GM19043 (cell line): ENCODE measurements around the gene RFTN1.
A peak's percentile ranks its signal among the peaks of the same experiment; 100 is the strongest.
"Not testable (repeated sequence)": the region's sequence is repeated elsewhere in the genome, so short reads cannot be mapped to it uniquely, and the experiment has no call there.

Experiments used
- ATAC-seq: cut with Tn5 transposase; IDR thresholded peaks from one replicate; pipeline ENCODE4 v1.9.1; 2021; ENCODE audit warnings: low read depth; ENCODE audit not compliant: unreplicated experiment

The RFTN1 gene

DNA sequence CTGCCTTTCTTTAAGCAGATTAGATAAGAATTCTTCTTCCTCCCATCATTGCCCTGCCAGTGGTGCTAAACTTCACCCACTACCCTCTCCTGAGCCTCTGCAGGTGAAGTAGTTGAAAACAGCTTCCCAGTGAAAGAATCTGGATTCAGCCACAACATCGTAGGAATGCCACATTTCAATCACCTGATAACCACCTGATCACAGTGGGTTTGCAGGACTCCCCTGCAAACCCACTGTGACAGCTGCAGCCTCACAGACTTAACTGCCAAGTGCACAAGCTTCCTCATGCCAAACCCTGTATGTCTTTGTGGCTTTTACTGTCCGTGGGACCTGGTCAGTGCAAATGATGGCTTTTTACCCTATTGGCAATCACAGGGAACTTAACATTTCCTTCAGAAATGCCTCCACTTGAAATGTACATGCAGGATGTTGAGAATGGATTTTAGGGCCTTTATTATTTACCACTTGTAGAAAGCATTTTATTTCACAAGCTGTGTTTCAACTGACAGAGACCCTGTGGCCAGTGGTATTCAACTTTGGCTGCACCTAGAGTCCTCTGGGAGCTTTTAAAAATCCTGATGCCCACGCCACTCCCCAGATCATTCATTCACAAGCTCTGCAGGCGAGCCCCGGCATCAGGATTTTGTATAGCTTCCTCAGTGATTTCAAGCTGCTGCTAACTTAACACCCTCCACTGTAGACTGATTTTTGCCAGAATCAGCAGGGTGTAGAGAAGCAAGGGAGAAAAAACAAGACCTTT, 199.4 kb downstream of the RFTN1 start:
- ATAC-seq: no peak

DNA sequence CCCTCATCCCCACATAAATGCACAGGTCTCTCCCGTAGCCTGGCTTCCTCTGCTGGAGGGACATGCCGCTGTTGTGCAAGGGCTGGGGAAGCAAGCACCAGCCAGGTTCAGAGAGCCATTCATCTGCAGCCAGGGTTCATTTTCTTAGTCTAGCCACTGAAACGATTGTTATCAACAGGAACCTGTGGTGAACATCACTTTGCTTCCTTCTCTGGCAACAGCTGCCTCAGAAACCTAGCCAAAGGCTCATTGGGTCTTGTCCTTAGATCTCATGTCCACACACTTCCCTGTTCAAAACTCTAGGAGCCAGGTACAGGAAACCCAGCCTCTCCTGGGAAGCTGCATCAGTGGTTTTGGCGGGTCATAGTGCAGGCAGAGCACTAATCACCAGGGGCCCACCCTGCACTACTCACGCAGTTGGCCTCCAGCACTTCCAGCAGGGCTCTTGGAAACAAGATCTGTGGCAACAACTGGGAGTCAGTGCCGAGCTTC, 201.5 kb downstream of the RFTN1 start:
- peak; percentile 61 for ATAC-seq

DNA sequence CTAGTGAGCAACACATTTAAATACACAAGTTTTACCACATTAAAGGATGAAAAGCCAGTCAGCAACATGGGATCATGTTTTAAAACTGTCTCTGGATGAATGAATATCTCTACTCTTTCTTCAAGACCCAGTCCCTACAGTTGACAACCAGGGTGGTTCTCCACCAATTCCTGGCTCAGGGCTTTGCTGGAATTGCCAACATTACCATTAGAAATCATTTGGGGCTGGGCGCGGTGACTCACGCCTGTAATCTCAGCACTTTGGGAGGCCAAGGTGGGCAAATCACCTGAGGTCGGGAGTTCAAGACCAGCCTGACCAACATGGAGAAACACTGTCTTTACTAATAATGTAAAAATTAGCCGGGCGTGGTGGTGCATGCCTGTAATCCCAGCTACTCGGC, 203.0 kb downstream of the RFTN1 start:
- not testable (repeated sequence) for ATAC-seq

DNA sequence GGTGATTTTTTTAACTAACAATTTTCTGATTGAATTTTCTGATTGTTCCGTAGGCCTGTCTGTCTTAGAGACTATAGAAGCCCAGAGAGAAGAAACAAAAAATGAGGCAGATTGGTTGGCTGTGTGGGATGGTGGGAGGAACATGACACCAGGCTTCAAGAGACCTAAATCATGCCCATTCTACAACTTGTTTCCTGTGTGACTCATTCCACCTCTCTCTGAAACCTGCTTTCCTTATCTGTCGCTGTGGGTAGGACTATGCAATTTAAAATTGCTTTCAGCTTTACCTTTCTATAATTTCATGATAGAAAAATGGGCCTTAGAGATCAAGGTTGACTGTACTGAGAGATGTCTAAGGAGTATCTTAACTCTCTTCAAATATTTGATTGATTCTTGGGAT, 203.9 kb downstream of the RFTN1 start:
- peak; percentile 76 for ATAC-seq

DNA sequence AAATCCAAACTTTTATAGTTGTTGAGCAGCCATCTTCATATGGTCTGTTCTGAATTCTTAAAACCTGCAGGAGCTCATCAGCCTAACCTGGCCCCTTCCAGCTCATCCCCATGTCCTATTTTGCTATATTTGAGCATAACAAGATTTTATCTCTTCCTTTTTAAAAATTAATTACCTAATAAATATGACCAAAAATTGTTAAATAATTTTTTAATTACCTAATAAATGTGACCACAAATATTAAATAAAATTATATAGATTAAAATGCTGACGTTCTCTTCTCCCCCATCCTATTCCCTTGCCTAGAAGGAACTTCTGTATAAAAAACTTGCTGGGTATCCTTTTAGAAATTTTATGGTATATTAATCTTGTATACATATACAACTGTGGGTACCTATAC, 204.8 kb downstream of the RFTN1 start:
- ATAC-seq: no peak

DNA sequence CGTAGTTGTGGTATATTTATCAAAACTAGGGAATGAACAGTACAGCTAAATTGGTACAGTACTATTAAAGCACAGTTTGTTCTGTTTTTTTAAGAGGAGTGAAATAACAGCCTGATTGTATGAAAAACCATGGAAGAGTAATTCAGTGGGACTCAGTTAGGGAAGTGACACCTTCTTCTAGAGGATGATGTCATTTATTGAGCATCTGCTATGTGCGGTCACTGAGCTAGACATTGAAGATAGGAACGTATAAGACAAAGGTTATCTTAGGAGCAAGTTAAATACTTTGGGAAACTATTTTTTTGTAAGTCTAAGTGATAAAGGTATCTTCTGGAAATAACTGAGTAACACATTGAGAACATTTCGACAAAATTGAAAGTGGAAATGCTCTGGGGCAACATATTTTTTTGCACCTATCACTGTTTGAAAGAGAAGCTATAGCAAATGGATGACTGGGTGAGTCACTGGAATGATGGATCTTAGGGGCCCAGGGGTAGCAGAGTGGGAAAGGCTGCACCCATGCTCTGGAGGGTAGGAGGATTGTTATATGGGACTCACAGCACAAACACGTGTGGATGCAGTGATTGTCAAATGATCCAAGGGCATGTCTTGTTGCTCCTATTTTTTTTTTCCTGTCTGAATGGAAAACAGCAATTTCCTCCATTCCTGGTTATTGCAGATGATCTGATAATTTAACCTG, 205.5 kb downstream of the RFTN1 start:
- ATAC-seq: no peak

DNA sequence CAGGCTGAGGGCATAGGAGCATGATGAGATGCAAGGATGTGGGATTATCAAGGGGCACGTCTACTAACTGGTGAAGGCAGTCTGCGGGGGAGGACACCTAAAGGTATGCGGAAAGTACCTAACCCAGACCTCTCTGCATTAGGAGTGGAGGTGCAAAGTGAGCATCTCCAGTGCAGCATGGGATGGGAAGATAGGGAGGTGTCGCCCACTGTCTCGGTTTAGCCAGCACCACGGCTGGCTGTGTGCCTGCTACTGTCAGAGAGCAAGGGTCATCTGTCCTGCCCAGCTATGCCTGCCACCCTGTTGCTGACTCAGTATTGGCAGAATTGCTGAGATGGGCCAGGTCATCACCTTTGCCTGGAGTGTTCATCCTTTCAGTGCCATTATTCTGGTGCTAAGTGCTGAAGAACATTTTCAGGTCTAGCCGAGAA, 208.4 kb downstream of the RFTN1 start:
- no peak for ATAC-seq

DNA sequence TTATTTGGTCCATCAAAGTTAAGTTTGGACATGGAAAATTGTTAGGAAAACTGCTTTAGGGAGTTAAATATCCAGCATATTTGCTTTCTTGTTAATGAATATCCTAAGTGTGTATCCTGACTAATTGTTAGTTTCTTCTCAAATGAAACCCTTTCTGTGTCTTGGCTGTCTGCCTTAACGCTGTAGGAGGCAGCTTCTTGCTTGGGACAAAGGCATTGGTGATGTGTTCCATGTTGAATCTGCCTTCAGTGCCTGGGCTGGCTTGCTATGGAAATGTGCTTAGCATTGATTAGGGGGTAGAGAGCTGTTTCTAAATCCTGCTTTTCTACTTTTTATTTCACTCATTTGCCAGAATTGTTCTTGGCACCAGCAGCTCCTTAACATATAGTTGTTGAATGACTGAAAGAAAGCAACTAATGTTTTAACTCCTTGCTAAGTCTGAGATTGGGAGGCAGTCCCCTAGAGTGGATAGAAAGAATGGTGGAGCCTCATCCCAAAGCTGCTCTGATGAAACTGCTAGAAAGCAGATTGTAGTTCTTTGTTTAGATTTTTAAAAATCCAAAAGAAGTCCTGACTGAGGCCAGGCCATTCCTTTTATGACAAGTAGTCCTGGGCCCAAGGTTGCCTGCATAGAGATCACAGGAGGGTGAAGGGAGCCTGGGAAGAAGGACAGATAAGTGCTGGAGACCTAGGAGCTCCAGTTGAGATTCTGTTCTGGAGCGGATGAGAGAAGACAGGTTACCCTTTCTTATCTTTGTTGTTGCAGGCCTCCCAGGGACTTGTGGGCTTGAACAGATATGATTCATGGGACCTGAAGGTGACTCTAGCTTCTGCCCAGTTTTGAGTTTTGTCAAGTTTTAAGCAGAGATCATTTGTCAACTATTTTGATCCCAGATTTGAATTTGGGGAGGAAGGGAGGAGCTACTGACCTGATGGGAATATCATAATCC, 209.2 kb downstream of the RFTN1 start:
- no peak for ATAC-seq

DNA sequence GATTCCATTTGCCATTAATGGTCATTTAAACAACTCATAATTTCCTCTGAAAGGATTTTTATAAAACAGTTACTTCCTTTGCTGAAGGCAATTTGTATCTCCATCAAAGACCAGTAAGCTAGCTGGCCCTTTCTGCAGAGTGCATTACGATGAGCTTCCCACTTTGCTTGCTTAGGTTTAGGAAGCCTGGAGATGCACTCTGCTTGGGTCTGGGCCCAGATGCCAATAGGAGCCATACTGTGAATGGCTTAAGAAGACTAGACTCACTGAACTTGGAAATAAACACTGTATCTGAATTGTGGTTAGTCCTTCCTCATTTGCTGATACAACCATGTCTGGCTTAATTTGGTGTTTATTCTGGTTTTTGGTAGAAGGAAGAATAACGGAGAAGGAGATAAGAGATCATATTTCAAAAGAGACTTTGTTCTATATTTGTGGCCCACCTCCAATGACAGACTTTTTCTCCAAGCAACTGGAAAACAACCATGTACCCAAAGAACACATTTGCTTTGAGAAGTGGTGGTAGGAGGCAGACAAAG, 210.4 kb downstream of the RFTN1 start:
- no peak for ATAC-seq

DNA sequence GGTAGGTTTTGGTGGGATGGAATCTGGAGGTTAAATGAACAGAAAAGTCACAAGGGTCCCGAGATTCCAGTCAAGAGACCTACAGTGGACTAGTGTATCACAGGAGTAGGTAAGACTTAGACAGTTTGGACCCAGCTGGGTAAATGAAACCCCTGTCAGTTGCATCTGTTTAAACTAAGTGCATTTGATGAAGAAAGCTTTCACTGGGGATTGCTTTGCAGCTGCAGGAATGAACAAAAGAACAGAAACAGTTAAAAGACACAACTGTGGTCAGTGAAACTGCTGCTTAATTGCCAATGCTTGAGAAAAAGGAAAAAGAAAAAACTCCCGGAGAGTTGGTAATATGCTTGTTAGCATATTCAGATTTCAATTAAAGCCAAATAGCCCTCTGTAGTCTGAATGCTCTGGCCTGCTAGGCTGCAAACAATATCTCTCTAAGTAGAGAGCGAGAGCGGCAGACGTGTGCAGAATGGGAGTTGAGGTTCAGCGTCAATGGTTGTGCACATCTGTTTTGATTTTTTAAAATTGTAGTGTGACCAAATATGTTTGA, 211.3 kb downstream of the RFTN1 start:
- ATAC-seq: no peak

DNA sequence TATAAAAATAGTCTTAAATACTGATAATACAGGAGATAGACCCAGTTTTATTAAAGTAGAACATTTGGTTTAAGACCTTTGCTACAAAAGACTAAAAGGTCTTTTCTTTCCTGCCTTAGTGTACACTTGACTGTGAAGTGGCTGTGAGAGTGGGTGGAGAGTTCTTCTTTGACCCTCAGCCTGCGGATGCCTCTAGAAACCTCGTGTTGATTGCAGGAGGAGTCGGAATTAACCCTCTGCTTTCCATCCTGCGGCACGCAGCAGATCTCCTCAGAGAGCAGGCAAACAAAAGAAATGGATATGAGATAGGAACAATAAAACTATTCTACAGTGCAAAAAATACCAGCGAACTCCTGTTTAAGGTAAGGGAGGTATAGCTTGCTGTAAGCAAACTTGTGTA, 212.0 kb downstream of the RFTN1 start:
- no peak for ATAC-seq

DNA sequence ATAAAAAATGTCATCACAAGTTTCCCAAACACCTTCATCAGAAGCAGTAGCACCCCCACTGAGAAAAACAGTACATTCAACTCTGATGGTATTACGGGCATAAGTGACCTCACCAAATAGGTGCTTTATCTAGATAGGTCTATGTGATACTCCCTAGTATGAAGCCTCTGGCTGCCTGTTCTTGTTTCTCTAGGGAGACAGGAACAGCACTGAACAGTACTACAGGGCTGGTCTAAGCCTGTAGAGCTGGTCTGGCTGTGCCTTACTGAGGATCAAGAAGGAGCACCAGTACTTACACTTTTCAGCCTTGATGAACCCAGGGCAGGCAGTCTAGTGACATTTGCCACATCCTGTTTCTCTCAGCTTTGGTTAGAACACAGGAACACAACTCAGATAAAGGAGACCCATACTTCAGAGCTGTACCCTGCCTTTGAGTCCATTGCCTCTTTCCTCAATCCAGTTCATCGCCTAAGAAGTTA, 212.6 kb downstream of the RFTN1 start:
- peak; percentile 68 for ATAC-seq

DNA sequence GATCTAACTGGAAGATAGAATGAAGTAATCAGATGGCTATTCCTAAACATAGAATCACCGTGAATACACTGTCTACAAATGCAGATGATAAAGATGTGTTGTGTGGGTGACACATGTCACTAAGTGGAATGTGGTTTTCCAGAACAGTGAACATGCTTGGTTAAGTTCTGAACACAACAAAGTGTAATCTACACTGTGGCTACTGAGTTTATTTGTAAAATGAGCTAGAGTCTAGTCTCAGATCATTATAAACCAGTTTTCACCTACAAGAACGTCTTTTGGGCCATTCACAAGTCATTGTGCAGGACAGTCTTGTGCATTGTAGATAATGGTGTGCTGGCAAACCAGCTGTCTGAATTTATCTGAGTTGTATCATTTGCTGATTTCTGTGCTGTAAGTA, 213.2 kb downstream of the RFTN1 start:
- ATAC-seq: no peak

DNA sequence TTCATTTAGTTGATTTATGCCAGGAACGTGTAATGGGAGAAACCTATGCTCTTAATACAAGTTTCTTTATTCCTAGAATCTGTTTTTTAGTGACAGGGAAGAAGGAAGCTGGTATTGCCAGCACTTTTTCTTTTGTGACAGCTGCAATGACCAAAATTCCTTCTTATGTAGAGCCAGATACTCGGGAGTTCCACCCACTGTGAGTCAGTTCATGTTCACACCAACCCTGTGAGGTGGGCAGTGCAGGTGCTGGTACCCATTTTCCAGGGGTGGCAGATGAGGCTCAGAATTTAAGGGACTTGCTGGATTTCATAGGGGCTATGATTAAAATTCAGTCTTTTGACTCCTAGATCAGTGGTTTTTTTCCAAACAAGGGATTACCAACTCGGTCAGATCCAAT, 213.8 kb downstream of the RFTN1 start:
- no peak for ATAC-seq

DNA sequence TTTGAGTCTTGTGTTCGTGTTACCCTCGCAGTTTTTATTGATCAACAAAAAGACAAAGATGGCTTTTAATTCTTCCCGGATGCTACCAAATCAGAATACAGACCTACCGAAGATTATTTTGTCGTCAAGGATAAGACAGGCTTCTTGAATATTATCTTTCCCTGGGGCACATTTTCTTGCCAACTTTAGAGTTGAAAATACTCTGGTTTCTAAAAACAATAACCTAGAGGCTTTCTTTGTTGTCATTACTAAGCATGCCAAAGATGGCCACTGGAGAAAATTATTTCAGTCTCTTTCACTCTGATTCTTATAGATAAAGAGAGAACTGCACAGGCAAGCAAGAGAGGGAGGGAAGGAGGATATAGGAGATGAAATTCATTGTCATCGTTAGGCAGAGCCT, 214.6 kb downstream of the RFTN1 start:
- ATAC-seq: no peak

DNA sequence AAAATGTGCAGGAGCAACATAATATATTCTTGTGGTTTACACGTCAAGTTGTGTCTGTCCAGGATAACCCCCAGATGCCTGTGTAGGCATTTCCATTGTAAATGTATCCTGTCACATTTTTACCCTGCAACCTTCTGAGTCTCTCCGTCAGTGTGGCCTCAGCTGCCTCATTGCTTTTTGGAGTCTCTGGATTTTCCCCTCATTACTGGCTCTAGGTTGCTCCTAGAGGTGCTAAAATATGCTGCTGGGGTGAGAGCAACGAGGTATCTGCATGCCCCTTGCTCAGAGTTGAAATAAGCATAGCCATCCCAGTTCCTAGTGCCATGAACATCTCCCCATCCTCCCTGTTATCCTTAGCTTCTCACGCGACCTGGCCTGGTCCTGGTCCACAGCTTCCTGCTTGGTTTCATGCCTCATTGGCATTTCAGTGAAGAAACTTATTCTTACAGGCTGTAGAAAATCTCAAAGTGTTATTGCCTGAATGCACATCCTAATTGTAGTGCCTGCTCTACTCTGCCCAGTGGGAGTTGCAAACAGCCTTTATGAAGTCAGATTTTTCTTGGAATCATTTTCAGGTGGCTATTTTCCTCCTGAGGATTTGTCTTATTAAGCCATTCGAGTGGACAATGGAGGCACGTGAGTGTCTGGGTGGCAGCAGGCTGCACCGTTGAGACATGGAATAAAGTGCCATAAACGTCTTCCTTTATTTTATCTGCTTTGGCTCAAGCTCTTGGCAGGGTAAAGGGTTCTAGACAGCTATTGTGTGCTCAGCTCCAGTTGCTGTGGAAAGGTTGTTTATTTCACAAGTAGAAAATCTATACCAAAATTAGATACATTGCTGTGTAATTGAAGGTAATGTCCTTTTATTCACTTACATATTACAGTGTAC, 215.3 kb downstream of the RFTN1 start:
- no peak for ATAC-seq

DNA sequence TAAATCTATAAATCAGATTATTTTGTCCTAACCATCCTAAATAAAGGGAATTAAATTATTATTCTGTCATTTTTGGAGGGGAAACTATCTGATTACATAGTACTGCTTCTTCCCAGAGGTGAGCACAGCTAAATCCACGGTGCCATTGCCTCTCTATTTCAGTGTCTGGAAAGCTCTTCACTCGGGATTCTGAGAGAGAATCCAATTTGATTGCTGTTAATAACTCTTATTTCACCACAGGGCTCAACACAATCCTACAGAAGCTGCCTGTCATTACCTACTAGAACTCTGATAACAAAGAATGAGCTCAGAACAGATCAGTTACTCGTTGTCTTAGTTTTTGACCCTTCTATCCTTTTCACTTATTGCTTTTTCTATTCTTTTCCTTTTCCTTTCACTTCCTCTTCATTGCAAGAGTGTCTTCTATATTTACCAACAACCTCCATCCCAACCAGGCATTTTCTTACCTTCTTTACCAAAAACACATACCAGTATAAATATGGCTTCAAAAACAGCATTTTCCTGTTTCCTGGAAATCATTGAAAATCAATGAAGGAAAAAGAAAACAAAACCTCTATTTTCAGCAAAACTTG, 218.1 kb downstream of the RFTN1 start:
- ATAC-seq: no peak

DNA sequence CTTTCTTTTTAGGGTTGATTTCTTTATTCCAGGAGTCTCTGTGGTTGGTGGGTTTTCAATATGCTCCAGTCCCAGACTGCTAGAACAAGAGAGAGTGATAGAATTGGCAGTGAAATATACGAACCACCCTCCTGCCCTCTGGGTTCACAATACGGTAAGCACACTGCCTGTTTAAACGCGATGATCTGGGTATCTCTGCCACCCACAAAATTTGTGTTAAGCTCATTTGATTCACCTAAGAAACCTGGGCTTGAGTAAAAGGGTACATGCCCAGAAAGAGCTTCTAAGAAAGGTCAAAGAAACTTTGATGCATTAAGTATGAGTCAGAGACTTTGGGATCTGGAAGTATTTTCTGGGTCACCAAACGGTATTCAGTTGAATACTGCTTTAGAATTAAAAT, 218.7 kb downstream of the RFTN1 start:
- ATAC-seq: no peak

DNA sequence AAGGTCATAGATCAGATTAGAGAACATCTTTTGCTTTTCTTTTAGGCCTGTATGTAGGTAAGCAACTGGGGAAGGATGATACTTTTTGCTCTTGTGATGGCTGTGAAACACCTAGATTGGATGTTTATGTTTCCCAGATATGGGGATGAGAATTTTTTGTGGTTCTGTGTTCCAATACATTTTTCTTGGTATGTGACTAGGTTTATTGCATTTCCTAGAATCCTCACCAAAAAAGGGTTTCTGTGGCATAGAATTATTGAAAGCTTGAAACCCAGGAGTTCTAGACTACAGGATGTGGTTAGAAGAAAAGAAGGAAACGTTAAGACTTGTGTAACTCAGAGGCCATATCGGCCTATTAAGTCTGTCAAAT, 222.7 kb downstream of the RFTN1 start:
- ATAC-seq: peak; percentile 38
